ENCODE measurements around the gene ARHGEF25.

ARHGEF25 gene

GRCh38 chr12:57619434-57620244 lies 8.4 kb downstream of the ARHGEF25 start:
- intact Hi-C loops (cut with DNase I), result no loop called here
- peak in 2 of 10 donors; percentile 74 to 82 for DNase-seq

- no peak for DNase-seq
- intact Hi-C loops (cut with DNase I), result no loop called here
Measured at GRCh38 chr12:57620245-57620935, 9.2 kb downstream of the ARHGEF25 start.

GRCh38 chr12:57620936-57621496 lies 9.8 kb downstream of the ARHGEF25 start:
- intact Hi-C loops (cut with DNase I), result loop anchor here (1.0 kb wide), 1 partner anchor 38 kb away; no protein-coding TSS in a partner anchor
- peak in 2 of 10 donors; percentile 82 to 83 for DNase-seq

GRCh38 chr12:57621497-57622292 lies 10.5 kb downstream of the ARHGEF25 start:
- intact Hi-C loops (cut with DNase I), result loop anchor here (1.0 kb wide), 1 partner anchor 38 kb away; no protein-coding TSS in a partner anchor
- DNase-seq, result peak in 8 of 10 donors; percentile 59 to 93 (median 74)

GRCh38 chr12:57622293-57623245 lies 11.3 kb downstream of the ARHGEF25 start:
- DNase-seq, result no peak
- intact Hi-C loops (cut with DNase I), result no loop called here

- intact Hi-C loops (cut with DNase I), result no loop called here
- no peak for DNase-seq
Measured at GRCh38 chr12:57623385-57623784, 12.2 kb downstream of the ARHGEF25 start.

GRCh38 chr12:57623811-57624390 lies 12.7 kb downstream of the ARHGEF25 start:
- intact Hi-C loops (cut with DNase I), result no loop called here
- DNase-seq, result no peak

GRCh38 chr12:57624441-57625220 lies 13.4 kb downstream of the ARHGEF25 start:
- intact Hi-C loops (cut with DNase I), result no loop called here
- no peak for DNase-seq

GRCh38 chr12:57625261-57626032 lies 14.2 kb downstream of the ARHGEF25 start:
- no peak for DNase-seq
- intact Hi-C loops (cut with DNase I), result no loop called here

- intact Hi-C loops (cut with DNase I), result no loop called here
- DNase-seq, result peak in 1 of 10 donors; percentile 82
Measured at GRCh38 chr12:57626111-57626920, 15.1 kb downstream of the ARHGEF25 start.

GRCh38 chr12:57626921-57627445 lies 15.7 kb downstream of the ARHGEF25 start:
- intact Hi-C loops (cut with DNase I), result no loop called here
- DNase-seq, result no peak

- intact Hi-C loops (cut with DNase I), result no loop called here
- DNase-seq, result peak in 3 of 10 donors; percentile 76 to 87 (median 86)
Measured at GRCh38 chr12:57627501-57628279, 16.5 kb downstream of the ARHGEF25 start.

- peak in 1 of 10 donors; percentile 63 for DNase-seq
- intact Hi-C loops (cut with DNase I), result no loop called here
Measured at GRCh38 chr12:57628280-57629191, 17.3 kb downstream of the ARHGEF25 start.

- peak in 6 of 10 donors; percentile 49 to 96 (median 70) for DNase-seq
- intact Hi-C loops (cut with DNase I), result no loop called here
Measured at GRCh38 chr12:57629897-57630471, 18.7 kb downstream of the ARHGEF25 start.
